ENCODE measurements around the gene ZFP62. TPM values are rescaled to one million over a fixed set of nuclear protein-coding genes. Genes with fewer than 3 reads are reported as not detected.

ZFP62 gene
- total RNA-seq, 2 donors from 2014 or later: 37.3 to 44.6 TPM

DNA sequence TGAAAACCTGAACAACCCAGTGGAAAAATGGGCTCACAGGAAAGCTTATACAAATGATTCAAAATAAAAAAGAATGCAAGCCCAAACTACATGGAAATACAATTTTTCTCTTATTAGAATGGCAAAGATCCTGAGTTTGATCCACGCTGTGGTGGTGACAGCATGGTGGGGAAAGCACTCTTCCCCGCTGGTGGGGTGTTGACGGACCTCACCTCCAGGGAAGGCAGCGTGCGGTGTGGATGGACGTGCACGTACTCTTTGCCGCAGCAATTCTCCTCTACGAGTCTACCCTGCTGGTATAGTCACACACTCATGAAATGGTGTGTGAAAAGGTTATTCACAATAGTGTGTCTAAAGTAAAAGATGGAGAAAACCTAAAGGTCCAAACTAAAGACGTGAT lies 5.9 kb upstream of the ZFP62 start:
- Mint-ChIP-seq H3K9me3 (no peaks in the 10 kb centered on the region), H3K4me3 (no peak overlapping the region), H3K36me3 (ENCODE audit: low read depth) (no peaks in the 10 kb centered on the region), H3K4me1 (peaks cover 2% of the 10 kb centered on the region), H3K27ac (no peak overlapping the region), H3K27me3 (ENCODE audit: insufficient read depth) (peaks cover 19% of the 10 kb centered on the region)
- H3K9ac ChIP-seq (ENCODE audit: extremely low read depth, low read length, poor library complexity, severe bottlenecking): no peak overlapping the region
- peaks cover 15% of the 10 kb centered on the region for H3K27me3 ChIP-seq (ENCODE audit: control insufficient read depth, insufficient read depth, low read length, poor library complexity, severe bottlenecking)
- H3K4me3 ChIP-seq (ENCODE audit: low read length): no peak overlapping the region
- DNase-seq: no peak
- no peaks in the 10 kb centered on the region for H3K4me1 ChIP-seq (ENCODE audit: control insufficient read depth, insufficient read depth, low read length)
- H3K27ac ChIP-seq (ENCODE audit: low read depth, low read length): no peak overlapping the region
- no peaks in the 10 kb centered on the region for H3K9me3 ChIP-seq (ENCODE audit: control insufficient read depth, low read length)
- TF ChIP-seq, protein P1, sequence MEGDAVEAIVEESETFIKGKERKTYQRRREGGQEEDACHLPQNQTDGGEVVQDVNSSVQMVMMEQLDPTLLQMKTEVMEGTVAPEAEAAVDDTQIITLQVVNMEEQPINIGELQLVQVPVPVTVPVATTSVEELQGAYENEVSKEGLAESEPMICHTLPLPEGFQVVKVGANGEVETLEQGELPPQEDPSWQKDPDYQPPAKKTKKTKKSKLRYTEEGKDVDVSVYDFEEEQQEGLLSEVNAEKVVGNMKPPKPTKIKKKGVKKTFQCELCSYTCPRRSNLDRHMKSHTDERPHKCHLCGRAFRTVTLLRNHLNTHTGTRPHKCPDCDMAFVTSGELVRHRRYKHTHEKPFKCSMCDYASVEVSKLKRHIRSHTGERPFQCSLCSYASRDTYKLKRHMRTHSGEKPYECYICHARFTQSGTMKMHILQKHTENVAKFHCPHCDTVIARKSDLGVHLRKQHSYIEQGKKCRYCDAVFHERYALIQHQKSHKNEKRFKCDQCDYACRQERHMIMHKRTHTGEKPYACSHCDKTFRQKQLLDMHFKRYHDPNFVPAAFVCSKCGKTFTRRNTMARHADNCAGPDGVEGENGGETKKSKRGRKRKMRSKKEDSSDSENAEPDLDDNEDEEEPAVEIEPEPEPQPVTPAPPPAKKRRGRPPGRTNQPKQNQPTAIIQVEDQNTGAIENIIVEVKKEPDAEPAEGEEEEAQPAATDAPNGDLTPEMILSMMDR (conservative IDR thresholded peaks at IDR 0.05): no peak
- H3K36me3 ChIP-seq (ENCODE audit: control insufficient read depth, insufficient read depth, low read length): no peaks in the 10 kb centered on the region
- WGBS, 2 experiments (ENCODE audit: insufficient coverage in 1 of 2, insufficient read length in 1 of 2): 88 to 96% methylated on average over 4 to 10 of the region's 10 CpGs

DNA sequence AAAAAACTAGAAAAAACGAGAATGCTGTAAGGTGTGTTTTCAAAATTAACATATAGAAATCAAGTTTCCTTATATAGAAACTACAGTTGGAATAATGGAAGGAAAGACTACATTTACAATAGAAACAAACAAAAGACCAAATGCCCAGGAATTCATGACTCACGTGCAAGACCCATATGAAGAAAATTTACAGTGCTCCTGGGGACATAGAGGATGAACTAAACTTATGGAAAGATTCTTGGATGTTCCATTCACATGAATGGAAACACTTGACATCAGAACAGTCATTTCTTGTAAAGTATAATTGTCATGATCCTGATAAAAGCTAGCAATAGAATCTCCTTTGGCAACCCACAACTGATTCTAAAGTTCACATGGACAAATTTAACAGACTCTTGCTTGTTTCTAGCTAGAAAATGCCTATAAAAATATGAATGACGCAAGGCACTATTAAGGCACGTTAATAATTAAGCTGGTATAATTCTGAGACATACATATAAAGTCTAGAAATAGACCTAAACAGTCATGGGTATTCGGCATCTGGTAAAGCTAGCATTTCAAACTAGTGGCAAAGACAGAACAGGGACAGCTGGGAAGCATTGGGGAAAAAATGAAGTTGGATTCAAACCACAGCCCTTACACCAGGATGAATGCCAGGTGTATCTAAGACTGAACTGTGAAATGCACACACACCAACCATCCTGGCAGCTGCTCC lies 5.1 kb upstream of the ZFP62 start:
- Histone ChIP-seq H3K9ac (ENCODE audit: extremely low read depth, low read length, poor library complexity, severe bottlenecking) (no peak overlapping the region), H3K4me3 (ENCODE audit: low read length) (no peak overlapping the region), H3K27ac (ENCODE audit: low read depth, low read length) (no peak overlapping the region), H3K4me1 (ENCODE audit: control insufficient read depth, insufficient read depth, low read length) (no peaks in the 10 kb centered on the region), H3K9me3 (ENCODE audit: control insufficient read depth, low read length) (no peaks in the 10 kb centered on the region), H3K36me3 (ENCODE audit: control insufficient read depth, insufficient read depth, low read length) (no peaks in the 10 kb centered on the region), H3K27me3 (ENCODE audit: control insufficient read depth, insufficient read depth, low read length, poor library complexity, severe bottlenecking) (peaks cover 15% of the 10 kb centered on the region)
- DNase-seq: no peak
- Mint-ChIP-seq H3K4me3 (no peak overlapping the region), H3K9me3 (no peaks in the 10 kb centered on the region), H3K27ac (no peak overlapping the region), H3K4me1 (peaks cover 2% of the 10 kb centered on the region), H3K27me3 (ENCODE audit: insufficient read depth) (peaks cover 19% of the 10 kb centered on the region), H3K36me3 (ENCODE audit: low read depth) (no peaks in the 10 kb centered on the region)
- 77% methylated on average over 4 of the region's 5 CpGs; no CpG with 5 or more reads in 1 of the 2 experiments for WGBS, 2 experiments (ENCODE audit: insufficient coverage in 1 of 2, insufficient read length in 1 of 2)
- TF ChIP-seq, protein P1 (conservative IDR thresholded peaks at IDR 0.05): no peak

DNA sequence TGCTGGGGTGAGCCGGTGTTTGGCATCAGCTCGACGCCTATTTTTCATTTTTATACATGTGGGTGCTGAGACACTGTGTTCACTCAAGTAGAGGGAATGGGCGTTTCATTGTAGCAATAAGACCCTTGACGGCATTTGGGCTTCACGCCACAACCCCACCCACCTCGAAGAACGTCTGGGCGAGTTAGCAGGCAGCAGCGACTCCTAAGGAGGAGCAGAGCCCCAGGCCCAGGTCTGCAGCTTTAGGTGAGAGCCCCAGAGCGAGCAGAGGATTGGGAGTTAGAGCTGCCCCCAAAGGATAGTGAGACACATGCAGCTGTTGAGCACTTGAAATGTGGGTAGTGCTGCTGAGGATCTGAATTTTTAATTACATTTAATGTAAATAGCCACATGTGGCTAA lies 1.6 kb upstream of the ZFP62 start:
- Histone ChIP-seq H3K27ac (ENCODE audit: low read depth, low read length) (no peak overlapping the region), H3K9me3 (ENCODE audit: control insufficient read depth, low read length) (no peaks in the 10 kb centered on the region), H3K4me3 (ENCODE audit: low read length) (no peak overlapping the region), H3K4me1 (ENCODE audit: control insufficient read depth, insufficient read depth, low read length) (no peaks in the 10 kb centered on the region), H3K36me3 (ENCODE audit: control insufficient read depth, insufficient read depth, low read length) (peaks cover 4% of the 10 kb centered on the region), H3K27me3 (ENCODE audit: control insufficient read depth, insufficient read depth, low read length, poor library complexity, severe bottlenecking) (peaks cover 15% of the 10 kb centered on the region), H3K9ac (ENCODE audit: extremely low read depth, low read length, poor library complexity, severe bottlenecking) (no peak overlapping the region)
- Mint-ChIP-seq H3K36me3 (ENCODE audit: low read depth) (peaks cover 21% of the 10 kb centered on the region), H3K4me1 (peaks cover 5% of the 10 kb centered on the region), H3K27me3 (ENCODE audit: insufficient read depth) (peaks cover 19% of the 10 kb centered on the region), H3K27ac (no peak overlapping the region), H3K9me3 (peaks cover 12% of the 10 kb centered on the region), H3K4me3 (peak overlapping the region; percentile 31)
- TF ChIP-seq, protein P1 (conservative IDR thresholded peaks at IDR 0.05): peak; percentile 45
- 68 to 69% methylated on average over 6 to 11 of the region's 11 CpGs for WGBS, 2 experiments (ENCODE audit: insufficient coverage in 1 of 2, insufficient read length in 1 of 2)
- DNase-seq: peak; percentile 80

Measured in endodermal cell (in vitro differentiated cells).